H1 (cell line): ENCODE results near the gene ABCA13. TPM values are rescaled to one million over a fixed set of nuclear protein-coding genes. Genes with fewer than 3 reads are reported as not detected.

Experiments used
- CTCF ChIA-PET: fragments of 300-600 bp; sonication (Branson Sonifier 250); formaldehyde crosslinking; loops from one replicate; lab custom pipeline; 2021; ENCODE audit not compliant: partially characterized antibody; lab: Charles Lee
- POLR2A ChIA-PET: fragments of 300-600 bp; sonication (Branson Sonifier 250); formaldehyde crosslinking; loops from one replicate; lab custom pipeline; 2021; ENCODE audit warnings: inconsistent platforms; ENCODE audit not compliant: partially characterized antibody; lab: Charles Lee
- DNase-seq, 2 experiments: peaks; one replicate each; pipeline versions ENCODE4 v3.0.0 to v3.0.0-alpha.2; 2010 to 2022; ENCODE audit warnings: low spot score in 2 of 2, low read depth in 1 of 2, mixed read lengths in 1 of 2
- FAIRE-seq: peaks from 2 replicates; lab custom pipeline; 2011; peaks lifted over from hg19 to GRCh38; lab: Jason Lieb, UNC
- H2AFZ ChIP-seq: 2 replicates; pipeline ENCODE4 v1.8.1; 2012; ENCODE audit warnings: low read length, inconsistent platforms
- H2AK5ac ChIP-seq: 2 replicates; pipeline ENCODE4 v1.6.1; 2013; ENCODE audit warnings: low read depth, low read length
- H2BK120ac ChIP-seq: replicated peaks from 2 replicates; pipeline ENCODE3; 2013; ENCODE audit warnings: low read depth, low read length, inconsistent platforms
- H2BK12ac ChIP-seq: 2 replicates; pipeline ENCODE4 v1.6.1; 2013; ENCODE audit warnings: low read depth, low read length
- H2BK15ac ChIP-seq: 2 replicates; pipeline ENCODE4 v1.6.1; 2013; ENCODE audit warnings: low read length
- H2BK20ac ChIP-seq: 2 replicates; pipeline ENCODE4 v1.6.1; 2013; ENCODE audit warnings: low read length
- H2BK5ac ChIP-seq: 2 replicates; pipeline ENCODE4 v1.6.1; 2013; ENCODE audit warnings: low read depth, low read length
- H3K14ac ChIP-seq: 2 replicates; pipeline ENCODE4 v1.6.1; 2013; ENCODE audit warnings: inconsistent platforms; ENCODE audit not compliant: insufficient read length
- H3K18ac ChIP-seq: 2 replicates; pipeline ENCODE4 v1.6.1; 2013; ENCODE audit warnings: low read length; ENCODE audit errors: extremely low read depth
- H3K23ac ChIP-seq: 2 replicates; pipeline ENCODE4 v1.6.1; 2013; ENCODE audit warnings: inconsistent platforms; ENCODE audit not compliant: insufficient read length
- H3K23me2 ChIP-seq: 2 replicates; pipeline ENCODE4 v1.6.1; 2013; ENCODE audit warnings: low read depth, low read length
- H3K27ac ChIP-seq: 2 replicates; pipeline ENCODE4 v1.6.1; 2011; ENCODE audit warnings: low read depth, low read length, inconsistent platforms
- H3K27me3 ChIP-seq, 4 experiments: replicated peaks in 1 of 4; 1 replicate in 1 of 4; 2 replicates in 3 of 4; pipeline versions ENCODE4 v1.6.1 to v1.8.1; 2011 to 2013; ENCODE audit warnings: low read length in 3 of 4, mild to moderate bottlenecking in 3 of 4, inconsistent platforms in 2 of 4, mixed read lengths in 2 of 4, moderate library complexity in 1 of 4; ENCODE audit not compliant: control insufficient read depth in 3 of 4, insufficient read depth in 3 of 4; ENCODE audit errors: extremely low read depth in 1 of 4
- H3K36me3 ChIP-seq, 4 experiments: 2 replicates each; pipeline versions ENCODE4 v1.6.1 to v1.8.1; 2011 to 2013; ENCODE audit warnings: mild to moderate bottlenecking in 4 of 4, low read length in 3 of 4, moderate library complexity in 2 of 4, control low read depth in 1 of 4, inconsistent platforms in 1 of 4; ENCODE audit not compliant: insufficient read depth in 4 of 4, control insufficient read depth in 2 of 4
- H3K4ac ChIP-seq: replicated peaks from 2 replicates; pipeline ENCODE3; 2013; ENCODE audit warnings: low read length, low read depth, mixed read lengths, inconsistent platforms; ENCODE audit not compliant: insufficient read length
- H3K4me1 ChIP-seq, 4 experiments: replicated peaks in 1 of 4; 1 replicate in 1 of 4; 2 replicates in 3 of 4; pipeline versions ENCODE4 v1.6.1 to v1.8.1; 2011 to 2013; ENCODE audit warnings: low read length in 3 of 4, inconsistent platforms in 2 of 4, mixed read lengths in 1 of 4; ENCODE audit not compliant: insufficient read depth in 4 of 4, control insufficient read depth in 3 of 4
- H3K4me2 ChIP-seq, 2 experiments: 2 replicates each; pipeline versions ENCODE4 v1.6.1 to v1.8.1; 2011 to 2013; ENCODE audit warnings: low read depth in 2 of 2, low read length in 2 of 2, control low read depth in 1 of 2, inconsistent platforms in 1 of 2, mild to moderate bottlenecking in 1 of 2; ENCODE audit not compliant: insufficient read depth in 1 of 2
- H3K4me3 ChIP-seq, 4 experiments: fragments of 200-600, 300-600 bp in 1 of 4; sonication (generic), shearing (Covaris generic), sonication (Bioruptor Twin) in 1 of 4; 2 replicates each; pipeline versions ENCODE4 v1.5.1 to v1.8.1; 2011 to 2016; ENCODE audit warnings: low read length in 4 of 4, low read depth in 3 of 4, control low read depth in 2 of 4, inconsistent platforms in 2 of 4, mild to moderate bottlenecking in 2 of 4, mixed read lengths in 1 of 4, moderate library complexity in 1 of 4; ENCODE audit not compliant: insufficient read depth in 2 of 4; ENCODE audit errors: extremely low read depth in 1 of 4
- H3K56ac ChIP-seq: replicated peaks from 2 replicates; pipeline ENCODE3; 2013; ENCODE audit warnings: low read depth, mild to moderate bottlenecking, mixed read lengths, low read length, inconsistent platforms; ENCODE audit not compliant: insufficient read length
- H3K79me1 ChIP-seq: 2 replicates; pipeline ENCODE4 v1.6.1; 2013; ENCODE audit warnings: low read depth, low read length, control low read depth
- H3K79me2 ChIP-seq, 2 experiments: 2 replicates each; pipeline versions ENCODE4 v1.6.1 to v1.8.1; 2012 to 2013; ENCODE audit warnings: low read length in 2 of 2, mild to moderate bottlenecking in 2 of 2, inconsistent platforms in 1 of 2; ENCODE audit not compliant: insufficient read depth in 2 of 2, control insufficient read depth in 1 of 2
- H3K9ac ChIP-seq, 4 experiments: replicated peaks in 1 of 4; 1 replicate in 1 of 4; 2 replicates in 3 of 4; pipeline versions ENCODE4 v1.6.1 to v1.8.1; 2011 to 2013; ENCODE audit warnings: low read depth in 3 of 4, low read length in 3 of 4, control low read depth in 2 of 4, mild to moderate bottlenecking in 2 of 4, moderate library complexity in 2 of 4, inconsistent platforms in 1 of 4; ENCODE audit errors: extremely low read depth in 1 of 4
- H3K9me3 ChIP-seq, 2 experiments: 2 replicates each; pipeline versions ENCODE4 v1.6.1 to v1.8.1; 2012 to 2013; ENCODE audit warnings: mild to moderate bottlenecking in 2 of 2, moderate library complexity in 2 of 2, control low read depth in 1 of 2, inconsistent platforms in 1 of 2, low read depth in 1 of 2, low read length in 1 of 2, mixed read lengths in 1 of 2; ENCODE audit not compliant: insufficient read depth in 2 of 2
- H4K20me1 ChIP-seq, 2 experiments: replicated peaks in 1 of 2; 2 replicates each; pipeline versions ENCODE3 to v1.8.1; 2011 to 2013; ENCODE audit warnings: inconsistent platforms in 2 of 2, low read length in 2 of 2, mild to moderate bottlenecking in 1 of 2; ENCODE audit not compliant: insufficient read depth in 2 of 2, control insufficient read depth in 1 of 2
- H4K5ac ChIP-seq: 2 replicates; pipeline ENCODE4 v1.6.1; 2013; ENCODE audit warnings: low read length, low read depth, mixed read lengths, inconsistent platforms; ENCODE audit not compliant: insufficient read length
- H4K8ac ChIP-seq: 2 replicates; pipeline ENCODE4 v1.8.0; 2013; ENCODE audit warnings: mild to moderate bottlenecking, moderate library complexity, low read length, inconsistent platforms; ENCODE audit not compliant: insufficient read depth; ENCODE audit errors: extremely low read depth
- H4K91ac ChIP-seq: replicated peaks from 2 replicates; pipeline ENCODE3; 2013; ENCODE audit warnings: low read length, mixed read lengths, inconsistent platforms; ENCODE audit not compliant: insufficient read length
- JUND ChIP-seq: IDR thresholded peaks from 2 replicates; pipeline ENCODE4 v1.6.1; 2011; ENCODE audit warnings: mild to moderate bottlenecking, improper control_type of control experiment, low read length
- NRF1 ChIP-seq: IDR thresholded peaks from 2 replicates; pipeline ENCODE4 v1.6.1; 2011; ENCODE audit warnings: mild to moderate bottlenecking, low read depth, low read length, improper control_type of control experiment
- POLR2AphosphoS5 ChIP-seq: IDR thresholded peaks from 2 replicates; pipeline ENCODE4 v1.6.1; 2011; ENCODE audit warnings: low read depth, low read length
- SP2 ChIP-seq: IDR thresholded peaks from 2 replicates; pipeline ENCODE4 v1.6.1; 2012; ENCODE audit warnings: mild to moderate bottlenecking, low read length, inconsistent platforms
- SUZ12 ChIP-seq: fragments of 200-600 bp; sonication (generic); IDR thresholded peaks from 2 replicates; pipeline ENCODE4 v1.6.1; 2012; ENCODE audit warnings: mild to moderate bottlenecking, inconsistent platforms, low read length, moderate library complexity, mixed read lengths
- TEAD4 ChIP-seq: IDR thresholded peaks from 2 replicates; pipeline ENCODE4 v1.6.1; 2012; ENCODE audit warnings: low read depth, low read length, inconsistent platforms, mixed read lengths
- WGBS, 2 experiments: shearing (Covaris generic) in 1 of 2; methylation state at CpG; one replicate each; pipeline versions ENCODE4 v1.1.6 to v1.1.7; 2013 to 2015; ENCODE audit warnings: low lambda C conversion rate in 2 of 2, mixed read lengths in 2 of 2, inconsistent platforms in 1 of 2, low coverage in 1 of 2, missing lambda C conversion rate in 1 of 2; ENCODE audit not compliant: insufficient replicate concordance in 2 of 2, insufficient coverage in 1 of 2, insufficient read length in 1 of 2; ENCODE audit errors: extremely low coverage in 1 of 2, missing lambda C conversion rate in 1 of 2; 5-methylcytosine and 5-hydroxymethylcytosine counted together
- polyA plus RNA-seq, 7 experiments: library from polyadenylated mRNA; depleted of rRNA in 3 of 7; stranded (reverse) in 5 of 7; unstranded in 2 of 7; fragments of >200 nt in 5 of 7; fragments of 200-250 nt in 2 of 7; gene quantifications; 1 replicate in 5 of 7; 2 replicates in 1 of 7; 4 replicates in 1 of 7; pipeline versions ENCODE4 v1.2.1 to v1.2.3, GENCODE V29; 2011 to 2013; ENCODE audit warnings: missing spikeins in 2 of 7, mixed read lengths in 2 of 7
- total RNA-seq: library from RNA; stranded (reverse); fragmentation: NEBNext Ultra II Directional; extraction: Animal tissue kit (Norgen Biotek cat#: 25700); gene quantifications from 2 replicates; pipeline ENCODE4 v1.2.1, GENCODE V29; 2021
- TF ChIP-seq, protein P1 (sequence below): IDR thresholded peaks from 2 replicates; pipeline ENCODE4 v1.6.1; 2011; ENCODE audit warnings: low read depth, mild to moderate bottlenecking, low read length; ENCODE audit not compliant: insufficient read depth
- TF ChIP-seq, protein P2 (sequence below): IDR thresholded peaks from 2 replicates; pipeline ENCODE4 v1.6.1; 2011; ENCODE audit warnings: low read length, improper control_type of control experiment

Gene ABCA13
- total and polyA plus RNA-seq, 2 of the 8 experiments (the other 6 are each of a cell fraction or from before 2014, with no cell fraction given), result 0.07 to 0.09 TPM

GRCh38 chr7:48671656-48672055 is 500.4 kb downstream of the ABCA13 start:
- H3K79me1 ChIP-seq, result no peaks in the 10 kb centered on the region
- no peak for DNase-seq
- no peak overlapping the region for H3K4ac ChIP-seq
- ChIA-PET POLR2A (no interaction called here), CTCF (no interaction called here)
- H3K23ac ChIP-seq, result no peak overlapping the region
- 88% methylated on average over 1 of the region's 1 CpG; no CpG with 5 or more reads in 1 of the 2 experiments for WGBS, 2 experiments
- no peak overlapping the region for H3K4me2 ChIP-seq
- no peak overlapping the region for H3K4me3 ChIP-seq
- TF ChIP-seq, protein P1, sequence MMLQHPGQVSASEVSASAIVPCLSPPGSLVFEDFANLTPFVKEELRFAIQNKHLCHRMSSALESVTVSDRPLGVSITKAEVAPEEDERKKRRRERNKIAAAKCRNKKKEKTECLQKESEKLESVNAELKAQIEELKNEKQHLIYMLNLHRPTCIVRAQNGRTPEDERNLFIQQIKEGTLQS, result no peak
- TF ChIP-seq, protein P2, sequence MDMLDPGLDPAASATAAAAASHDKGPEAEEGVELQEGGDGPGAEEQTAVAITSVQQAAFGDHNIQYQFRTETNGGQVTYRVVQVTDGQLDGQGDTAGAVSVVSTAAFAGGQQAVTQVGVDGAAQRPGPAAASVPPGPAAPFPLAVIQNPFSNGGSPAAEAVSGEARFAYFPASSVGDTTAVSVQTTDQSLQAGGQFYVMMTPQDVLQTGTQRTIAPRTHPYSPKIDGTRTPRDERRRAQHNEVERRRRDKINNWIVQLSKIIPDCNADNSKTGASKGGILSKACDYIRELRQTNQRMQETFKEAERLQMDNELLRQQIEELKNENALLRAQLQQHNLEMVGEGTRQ, result no peak
- TF ChIP-seq SP2 (no peak), JUND (no peak), SUZ12 (no peak), POLR2AphosphoS5 (no peak), NRF1 (no peak), TEAD4 (no peak)
- H4K5ac ChIP-seq, result no peak overlapping the region
- H2AFZ ChIP-seq, result no peak overlapping the region
- no peaks in the 10 kb centered on the region for H3K4me1 ChIP-seq
- no peak overlapping the region for H2BK15ac ChIP-seq
- H3K36me3 ChIP-seq, result no peaks in the 10 kb centered on the region
- H3K14ac ChIP-seq, result no peak overlapping the region
- H3K27me3 ChIP-seq, result no peaks in the 10 kb centered on the region
- no peak for FAIRE-seq
- no peaks in the 10 kb centered on the region for H3K79me2 ChIP-seq
- no peak overlapping the region for H2BK5ac ChIP-seq
- no peak overlapping the region for H2BK12ac ChIP-seq
- no peak overlapping the region for H4K8ac ChIP-seq
- H3K56ac ChIP-seq, result no peak overlapping the region
- H3K9ac ChIP-seq, result no peak overlapping the region
- H4K91ac ChIP-seq, result no peak overlapping the region
- no peak overlapping the region for H2BK120ac ChIP-seq
- no peaks in the 10 kb centered on the region for H3K9me3 ChIP-seq
- no peaks in the 10 kb centered on the region for H4K20me1 ChIP-seq
- no peak overlapping the region for H2AK5ac ChIP-seq
- H2BK20ac ChIP-seq, result no peak overlapping the region
- no peak overlapping the region for H3K27ac ChIP-seq
- H3K18ac ChIP-seq, result no peak overlapping the region
- H3K23me2 ChIP-seq, result no peaks in the 10 kb centered on the region
